Endothelial cell of umbilical vein (primary cell): ENCODE results near the gene SSX2B. TPM values are rescaled to one million over a fixed set of nuclear protein-coding genes. Genes with fewer than 3 reads are reported as not detected.
"Not testable (repeated sequence)": the region's sequence is repeated elsewhere in the genome, so short reads cannot be mapped to it uniquely, and the experiment has no call there.

ENCODE experiments used
- Bru-seq: library from RNA; stranded (reverse); fragments of 400-500 nt; gene quantifications from one replicate; lab custom pipeline; 2021; lab: Mats Ljungman, UMichigan
- BruChase-seq, 2 experiments: library from RNA; stranded (reverse); fragments of 400-500 nt; gene quantifications; one replicate each; lab custom pipeline; 2021; lab: Mats Ljungman, UMichigan
- BruUV-seq: library from RNA; stranded (reverse); fragments of 400-500 nt; replicated peaks from 2 replicates; lab custom pipeline; 2021; lab: Mats Ljungman, UMichigan
- CTCF ChIA-PET: fragments of 300-600, 350-600 bp; sonication (Branson Sonifier 250); formaldehyde crosslinking; loops from one replicate; lab custom pipeline; 2021; ENCODE audit warnings: antibody characterized with exemption, inconsistent platforms; lab: Charles Lee
- POLR2A ChIA-PET: fragments of 300-600, 350-600 bp; sonication (Branson Sonifier 250); formaldehyde crosslinking; loops from one replicate; lab custom pipeline; 2021; ENCODE audit warnings: antibody characterized with exemption, inconsistent platforms; lab: Charles Lee
- DNase-seq: peaks from one replicate; pipeline ENCODE4 v3.0.0-alpha.2; 2011; ENCODE audit warnings: low read depth, low spot score
- FAIRE-seq: peaks from 2 replicates; lab custom pipeline; 2011; peaks lifted over from hg19 to GRCh38; lab: Jason Lieb, UNC
- H2AFZ ChIP-seq: 2 replicates; pipeline ENCODE4 v1.6.0; 2012; ENCODE audit warnings: low read depth, low read length, control low read depth, inconsistent platforms
- H3K27ac ChIP-seq: 2 replicates; pipeline ENCODE4 v1.5.1; 2011; ENCODE audit warnings: low read depth, mild to moderate bottlenecking, control low read depth, low read length, moderate library complexity; ENCODE audit not compliant: insufficient read depth
- H3K27me3 ChIP-seq, 2 experiments: 2 replicates each; pipeline versions ENCODE4 v1.6.0 to v1.6.1; 2011; ENCODE audit warnings: low read length in 2 of 2, mixed read lengths in 1 of 2; ENCODE audit not compliant: control insufficient read depth in 2 of 2, insufficient read depth in 2 of 2
- H3K36me3 ChIP-seq, 2 experiments: 2 replicates in 1 of 2; 3 replicates in 1 of 2; pipeline ENCODE4 v1.5.1; 2011; ENCODE audit warnings: low read length in 2 of 2, mild to moderate bottlenecking in 1 of 2, moderate library complexity in 1 of 2; ENCODE audit not compliant: control insufficient read depth in 2 of 2, insufficient read depth in 2 of 2; ENCODE audit errors: extremely low read depth in 1 of 2
- H3K4me1 ChIP-seq: 3 replicates; pipeline ENCODE4 v1.5.1; 2011; ENCODE audit warnings: mild to moderate bottlenecking, low read length; ENCODE audit not compliant: control insufficient read depth, insufficient read depth; ENCODE audit errors: extremely low read depth
- H3K4me2 ChIP-seq: 2 replicates; pipeline ENCODE4 v1.6.1; 2011; ENCODE audit warnings: low read length, control low read depth, mixed read lengths; ENCODE audit not compliant: insufficient read depth
- H3K4me3 ChIP-seq, 3 experiments: fragments of 200-600 bp in 1 of 3; sonication (generic), shearing (Covaris generic) in 1 of 3; replicated peaks in 1 of 3; 2 replicates each; pipeline ENCODE4 v1.5.1; 2011 to 2016; ENCODE audit warnings: control low read depth in 3 of 3, low read length in 3 of 3, mild to moderate bottlenecking in 2 of 3, inconsistent platforms in 1 of 3, low read depth in 1 of 3, moderate library complexity in 1 of 3; ENCODE audit not compliant: insufficient read depth in 1 of 3
- H3K79me2 ChIP-seq: 2 replicates; pipeline ENCODE4 v1.6.0; 2012; ENCODE audit warnings: low read length, inconsistent platforms; ENCODE audit not compliant: control insufficient read depth, insufficient read depth
- H3K9ac ChIP-seq: replicated peaks from 2 replicates; pipeline ENCODE3; 2011; ENCODE audit warnings: low read length, control low read depth; ENCODE audit not compliant: insufficient read depth; ENCODE audit errors: extremely low read depth
- H3K9me1 ChIP-seq: replicated peaks from 3 replicates; pipeline ENCODE4 v1.6.0; 2011; ENCODE audit warnings: mild to moderate bottlenecking, low read length; ENCODE audit not compliant: control insufficient read depth, insufficient read depth; ENCODE audit errors: extremely low read depth
- H3K9me3 ChIP-seq: replicated peaks from 2 replicates; pipeline ENCODE4 v1.5.1; 2012; ENCODE audit warnings: low read length, inconsistent platforms; ENCODE audit not compliant: control insufficient read depth, insufficient read depth
- H4K20me1 ChIP-seq: replicated peaks from 2 replicates; pipeline ENCODE3; 2011; ENCODE audit warnings: mild to moderate bottlenecking, low read length; ENCODE audit not compliant: control insufficient read depth, insufficient read depth; ENCODE audit errors: extremely low read depth
- dilution Hi-C: fragments of 300-500 bp; cut with MboI; formaldehyde crosslinking; loops from one replicate; pipeline ENCODE4 v1.15.0; 2019; ENCODE audit warnings: low sequenced_read_pairs; ENCODE audit not compliant: extremely low pct_ligation_motif_present
- intact Hi-C: fragments of 100-400 bp; cut with micrococcal nuclease; formaldehyde crosslinking; loops from one replicate; pipeline ENCODE4 v1.10.0; 2022
- long read RNA-seq: library from polyadenylated mRNA; stranded (forward); transcript quantifications from one replicate; pipeline ENCODE4 v2.0.0, GENCODE V29; 2021
- polyA minus RNA-seq, 3 experiments: library from RNA; depleted of rRNA, polyadenylated mRNA; stranded (reverse); fragments of >200 nt; gene quantifications; 1 replicate in 1 of 3; 2 replicates in 2 of 3; pipeline ENCODE4 v1.2.3, GENCODE V29; 2011
- polyA plus RNA-seq, 4 experiments: library from polyadenylated mRNA; depleted of rRNA in 3 of 4; stranded (reverse) in 3 of 4; unstranded in 1 of 4; fragments of >200 nt; gene quantifications; 2 replicates each; pipeline versions ENCODE4 v1.2.1 to v1.2.3, GENCODE V29; 2011 to 2012; ENCODE audit warnings: missing spikeins in 1 of 4
- total RNA-seq: library from RNA; stranded (reverse); gene quantifications from 2 replicates; pipeline ENCODE4 v1.2.3, GENCODE V29; 2021

SSX2B gene
- not detected in 2 replicates for total RNA-seq
- polyA plus RNA-seq, result not detected in 2 replicates
- not detected in 2 replicates for polyA plus RNA-seq (2011; cell fraction: cytosol; rRNA removed)
- polyA plus RNA-seq (2011; cell fraction: nucleus; rRNA removed), result not detected in 2 replicates
- not detected in 2 replicates for polyA plus RNA-seq (2012)
- not detected in 2 replicates for polyA minus RNA-seq
- not detected for polyA minus RNA-seq (2011; cell fraction: cytosol; rRNA and poly(A)+ RNA removed)
- polyA minus RNA-seq (2011; cell fraction: nucleus; rRNA and poly(A)+ RNA removed), result not detected in 2 replicates
- Bru-seq, nascent RNA, result not detected
- not detected for BruChase-seq, experiment 1, labeled RNA remaining after a 6-hour chase
- not detected for BruChase-seq, experiment 2, labeled RNA remaining after a 2-hour chase
- long read RNA-seq, result 0 reads

DNA sequence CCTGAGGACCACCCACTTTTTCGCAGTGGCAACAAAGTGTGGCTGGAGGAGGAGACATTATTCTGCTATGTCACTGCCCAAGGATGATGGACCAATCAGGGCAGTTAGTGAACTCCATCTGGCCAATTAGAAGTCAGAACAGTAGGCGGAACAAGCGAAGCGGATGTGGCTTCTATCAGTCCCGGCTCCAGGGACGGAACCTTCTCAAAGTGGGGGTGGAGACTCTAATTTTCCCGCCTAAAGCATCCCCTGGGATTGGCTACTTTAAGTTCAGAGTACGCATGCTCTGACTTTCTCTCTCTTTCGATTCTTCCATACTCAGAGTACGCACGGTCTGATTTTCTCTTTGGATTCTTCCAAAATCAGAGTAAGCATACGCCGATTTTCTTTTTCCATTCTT lies at the start of gene SSX2B:
Gene SSX2B (plus strand): TSS at position 301 of the 400 bp plus-strand sequence. CDS start 1,429 bp downstream, outside the sequence.
- H3K79me2 ChIP-seq, intact Hi-C loops, dilution Hi-C loops, H4K20me1 ChIP-seq, H3K9ac ChIP-seq, H3K36me3 ChIP-seq, H2AFZ ChIP-seq, FAIRE-seq, BruUV-seq, H3K9me3 ChIP-seq, DNase-seq, H3K4me2 ChIP-seq, H3K4me1 ChIP-seq, H3K9me1 ChIP-seq, CTCF ChIA-PET, H3K27ac ChIP-seq, H3K27me3 ChIP-seq, POLR2A ChIA-PET, H3K4me3 ChIP-seq: not testable (repeated sequence)

- H3K36me3 ChIP-seq, H3K4me1 ChIP-seq, CTCF ChIA-PET, FAIRE-seq, H3K9me1 ChIP-seq, H3K9ac ChIP-seq, BruUV-seq, DNase-seq, H3K27me3 ChIP-seq, H3K9me3 ChIP-seq, H3K4me2 ChIP-seq, H4K20me1 ChIP-seq, H2AFZ ChIP-seq, H3K27ac ChIP-seq, H3K79me2 ChIP-seq, dilution Hi-C loops, H3K4me3 ChIP-seq, POLR2A ChIA-PET, intact Hi-C loops: not testable (repeated sequence)
Observed at GRCh38 chrX:52707078-52707477, 44.0 kb upstream of the SSX2B start, which contains the start of gene SSX2. Gene SSX2 (minus strand): TSS chrX:52707178. CDS start chrX:52705749, 1,429 bp downstream.

DNA sequence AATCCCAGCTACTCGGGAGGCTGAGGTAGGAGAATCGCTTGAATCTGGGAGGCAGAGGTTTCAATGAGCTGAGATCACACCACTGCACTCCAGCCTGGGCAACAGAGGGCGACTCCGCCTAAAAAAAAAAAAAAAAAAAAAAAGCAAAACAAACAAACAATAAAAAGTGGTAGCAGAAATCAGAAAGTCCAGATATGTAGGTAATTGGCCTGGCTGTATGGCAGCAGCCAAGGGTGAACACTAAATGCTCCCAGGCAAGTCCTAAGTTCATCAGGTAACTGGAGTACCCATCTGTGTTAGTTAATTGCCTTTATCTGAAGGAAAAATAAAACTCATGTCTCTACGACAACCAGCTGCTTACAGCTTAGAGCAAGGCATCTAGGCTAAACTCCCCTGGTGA lies 14.9 kb downstream of the SSX2B start:
- H3K27me3 ChIP-seq, H3K36me3 ChIP-seq, H3K9me1 ChIP-seq, intact Hi-C loops, H3K4me3 ChIP-seq, CTCF ChIA-PET, H3K9me3 ChIP-seq, H3K4me2 ChIP-seq, H3K9ac ChIP-seq, H3K79me2 ChIP-seq, POLR2A ChIA-PET, H3K27ac ChIP-seq, FAIRE-seq, H2AFZ ChIP-seq, BruUV-seq, H3K4me1 ChIP-seq, DNase-seq, dilution Hi-C loops, H4K20me1 ChIP-seq: not testable (repeated sequence)

GRCh38 chrX:52773504-52773903 lies 22.5 kb downstream of the SSX2B start:
- POLR2A ChIA-PET, H2AFZ ChIP-seq, H3K27ac ChIP-seq, H3K4me3 ChIP-seq, DNase-seq, H3K36me3 ChIP-seq, H3K9me3 ChIP-seq, H3K9me1 ChIP-seq, H3K9ac ChIP-seq, H3K4me1 ChIP-seq, intact Hi-C loops, H3K4me2 ChIP-seq, CTCF ChIA-PET, FAIRE-seq, dilution Hi-C loops, H3K27me3 ChIP-seq, BruUV-seq, H4K20me1 ChIP-seq, H3K79me2 ChIP-seq: not testable (repeated sequence)
